B cell (primary cell): ENCODE measurements around the gene BTG2. TPM values are rescaled to one million over a fixed set of nuclear protein-coding genes. Genes with fewer than 3 reads are reported as not detected.
"Not testable (repeated sequence)": the region's sequence is repeated elsewhere in the genome, so short reads cannot be mapped to it uniquely, and the experiment has no call there.

Experiments
- ATAC-seq: fragments of 200-7000 bp; cut with Tn5 transposase; one replicate; pipeline ENCODE4 v1.10.0; 2021; ENCODE audit warnings: low read depth, mild to moderate bottlenecking, moderate number of reproducible peaks, moderate library complexity
- CTCF ChIA-PET: fragments of 350-600 bp; sonication (Branson Sonifier 250); formaldehyde crosslinking; loops from one replicate; lab custom pipeline; 2021; ENCODE audit warnings: antibody characterized with exemption, inconsistent platforms; lab: Charles Lee
- POLR2A ChIA-PET: fragments of 350-600 bp; sonication (Branson Sonifier 250); formaldehyde crosslinking; loops from one replicate; lab custom pipeline; 2021; ENCODE audit warnings: antibody characterized with exemption; lab: Charles Lee
- DNase-seq: peaks from one replicate; pipeline ENCODE4 v3.0.0; 2013
- H2AFZ ChIP-seq: 2 replicates; pipeline ENCODE4 v1.6.1; 2012; ENCODE audit warnings: mild to moderate bottlenecking, low read depth, low read length; ENCODE audit not compliant: insufficient read depth, poor library complexity, severe bottlenecking
- H3K27ac ChIP-seq, 2 donors: 1 replicate in 1 of 2; 2 replicates in 1 of 2; pipeline ENCODE4 v1.5.1; 2012 to 2013; ENCODE audit warnings: low read length in 2 of 2, mild to moderate bottlenecking in 2 of 2, moderate library complexity in 1 of 2
- H3K27me3 ChIP-seq, 4 experiments: fragments of 200-600 bp in 1 of 4; sonication (generic) in 1 of 4; replicated peaks in 1 of 4; 1 replicate in 2 of 4; 2 replicates in 2 of 4; pipeline versions ENCODE4 v1.6.1 to v1.7.0; 2013 to 2016; ENCODE audit warnings: low read length in 3 of 4, mild to moderate bottlenecking in 2 of 4, mixed read lengths in 1 of 4, moderate library complexity in 1 of 4; ENCODE audit not compliant: insufficient read depth in 4 of 4, control insufficient read depth in 3 of 4; ENCODE audit errors: control extremely low read depth in 1 of 4
- H3K36me3 ChIP-seq, 2 experiments: replicated peaks in 1 of 2; 1 replicate in 1 of 2; 2 replicates in 1 of 2; pipeline versions ENCODE4 v1.6.1 to v1.7.1; 2013; ENCODE audit warnings: low read length in 1 of 2; ENCODE audit not compliant: insufficient read depth in 2 of 2, control insufficient read depth in 1 of 2; ENCODE audit errors: control extremely low read depth in 1 of 2, extremely low read depth in 1 of 2
- H3K4me1 ChIP-seq, 2 donors: fragments of 200-600 bp in 1 of 2; sonication (generic) in 1 of 2; 1 replicate in 1 of 2; 2 replicates in 1 of 2; pipeline versions ENCODE4 v1.5.1 to v1.6.1; 2013 to 2017; ENCODE audit warnings: low read length in 2 of 2; ENCODE audit not compliant: control insufficient read depth in 2 of 2, insufficient read depth in 2 of 2
- H3K4me2 ChIP-seq: replicated peaks from 2 replicates; pipeline ENCODE3; 2012; ENCODE audit warnings: mild to moderate bottlenecking, low read depth, low read length; ENCODE audit not compliant: poor library complexity, severe bottlenecking
- H3K4me3 ChIP-seq, 5 experiments: fragments of 200-600 bp in 1 of 5; sonication (generic) in 1 of 5; 1 replicate in 3 of 5; 2 replicates in 2 of 5; pipeline versions ENCODE4 v1.5.1 to v1.7.0; 2011 to 2016; ENCODE audit warnings: low read length in 4 of 5, mild to moderate bottlenecking in 4 of 5, low read depth in 2 of 5, control low read depth in 1 of 5, moderate library complexity in 1 of 5; ENCODE audit not compliant: insufficient read depth in 1 of 5; ENCODE audit errors: control extremely low read depth in 1 of 5, extremely low read depth in 1 of 5
- H3K79me2 ChIP-seq: fragments of 200-600 bp; sonication (generic); one replicate; pipeline ENCODE4 v1.6.0; 2016; ENCODE audit warnings: low read length; ENCODE audit not compliant: control insufficient read depth, insufficient read depth
- H3K9ac ChIP-seq: fragments of 200-600 bp; sonication (generic); 2 replicates; pipeline ENCODE4 v1.6.1; 2017; ENCODE audit warnings: mild to moderate bottlenecking, low read length, moderate library complexity
- H3K9me3 ChIP-seq, 3 donors: one replicate each; pipeline versions ENCODE4 v1.6.1 to v1.7.1; 2013; ENCODE audit warnings: low read length in 2 of 3; ENCODE audit not compliant: control insufficient read depth in 2 of 3, insufficient read depth in 1 of 3; ENCODE audit errors: control extremely low read depth in 1 of 3
- H4K20me1 ChIP-seq: 2 replicates; pipeline ENCODE4 v1.6.0; 2012; ENCODE audit warnings: mild to moderate bottlenecking, low read length; ENCODE audit not compliant: insufficient read depth, control insufficient read depth, poor library complexity, severe bottlenecking
- H3K27ac Mint-ChIP-seq: one replicate; pipeline ENCODE4 v1.8.0; 2021; ENCODE audit warnings: mixed read lengths
- H3K27me3 Mint-ChIP-seq: one replicate; pipeline ENCODE4 v1.8.0; 2021; ENCODE audit warnings: mixed read lengths
- H3K4me1 Mint-ChIP-seq: one replicate; pipeline ENCODE4 v1.8.0; 2021; ENCODE audit warnings: mixed read lengths
- H3K4me3 Mint-ChIP-seq: one replicate; pipeline ENCODE4 v1.8.0; 2021; ENCODE audit warnings: mixed read lengths
- H3K9me3 Mint-ChIP-seq: one replicate; pipeline ENCODE4 v1.8.0; 2022; ENCODE audit warnings: mixed read lengths; ENCODE audit not compliant: insufficient read depth
- CTCF ChIP-seq: fragments of 200-600 bp; IDR thresholded peaks from one replicate; pipeline ENCODE4 v1.8.0; 2022; ENCODE audit warnings: antibody characterized with exemption, mild to moderate bottlenecking
- EZH2 ChIP-seq: IDR thresholded peaks from 2 replicates; pipeline ENCODE4 v1.6.1; 2012; ENCODE audit warnings: borderline replicate concordance, low read depth, mild to moderate bottlenecking, moderate library complexity, low read length; ENCODE audit not compliant: insufficient read depth, poor library complexity, severe bottlenecking
- WGBS: methylation state at CpG from one replicate; pipeline ENCODE4 v1.1.5; 2013; ENCODE audit warnings: missing lambda C conversion rate; ENCODE audit not compliant: insufficient coverage; 5-methylcytosine and 5-hydroxymethylcytosine counted together
- intact Hi-C: fragments of 100-400 bp; cut with micrococcal nuclease; formaldehyde crosslinking; loops from one replicate; pipeline ENCODE4 v1.10.0; 2022
- polyA minus RNA-seq: library from RNA; depleted of rRNA, polyadenylated mRNA; stranded (reverse); fragments of >200 nt; gene quantifications from 2 replicates; pipeline ENCODE4 v1.2.3, GENCODE V29; 2012
- polyA plus RNA-seq: library from polyadenylated mRNA; depleted of rRNA; stranded (reverse); fragments of >200 nt; gene quantifications from 2 replicates; pipeline ENCODE4 v1.2.3, GENCODE V29; 2012
- total RNA-seq, 2 donors: library from RNA; stranded (reverse); fragments of 120-200 nt in 1 of 2; gene quantifications; 1 replicate in 1 of 2; 2 replicates in 1 of 2; pipeline versions ENCODE4 v1.2.3 to v1.2.4, GENCODE V29; 2013 to 2022

Gene BTG2, protein sequence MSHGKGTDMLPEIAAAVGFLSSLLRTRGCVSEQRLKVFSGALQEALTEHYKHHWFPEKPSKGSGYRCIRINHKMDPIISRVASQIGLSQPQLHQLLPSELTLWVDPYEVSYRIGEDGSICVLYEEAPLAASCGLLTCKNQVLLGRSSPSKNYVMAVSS
- total RNA-seq: 505 and 508 TPM in 2 replicates
- total RNA-seq (2013): 246 TPM
- polyA plus RNA-seq: 300 and 778 TPM in 2 replicates
- polyA minus RNA-seq: 991 and 1,089 TPM in 2 replicates

GRCh38 chr1:203304919-203305808 is at the start of gene BTG2:
Gene BTG2 (plus strand): TSS chr1:203305519. CDS start chr1:203305607, 88 bp downstream.
- CTCF ChIA-PET: interaction anchor here (4.3 to 14.6 kb wide), 5 partner anchors 11 to 37 kb away, joined by 28 to 441 read pairs (median 361); no protein-coding TSS in a partner anchor
- POLR2A ChIA-PET: interaction anchor here (0.5 to 9.6 kb wide), 7 partner anchors 8 to 448 kb away, joined by 7 to 687 read pairs (median 122); no protein-coding TSS in a partner anchor
- no peaks in the 10 kb centered on the region for H3K9me3 ChIP-seq
- Mint-ChIP-seq H3K9me3 (no peaks in the 10 kb centered on the region), H3K4me1 (peaks cover 70% of the 10 kb centered on the region), H3K27ac (peak within 1 kb of the TSS; percentile 99), H3K27me3 (no peaks in the 10 kb centered on the region), H3K4me3 (peak within 1 kb of the TSS; percentile 99)
- no peaks in the 10 kb centered on the region for H3K27me3 ChIP-seq
- peaks cover 7 to 42% of the 10 kb centered on the region in 2 experiments for H3K36me3 ChIP-seq
- DNase-seq (peak; percentile 96), ATAC-seq (peak; percentile 80)
- H3K27ac ChIP-seq: peak within 1 kb of the TSS; percentile 100
- H3K4me1 ChIP-seq: peaks cover 65 to 78% of the 10 kb centered on the region in 2 donors
- H2AFZ ChIP-seq: peak within 1 kb of the TSS; percentile 5
- WGBS: 3% methylated on average over 78 of the region's 79 CpGs
- peaks cover 72% of the 10 kb centered on the region for H3K79me2 ChIP-seq
- H3K4me2 ChIP-seq: peak within 1 kb of the TSS; percentile 89
- intact Hi-C loops: loop anchor here (1.0 kb wide), 6 partner anchors 9 to 33 kb away; no protein-coding TSS in a partner anchor
- no peak for TF ChIP-seq CTCF
- TF ChIP-seq EZH2: no peak
- peak within 1 kb of the TSS; percentile 96 to 99 (median 99) for H3K4me3 ChIP-seq
- H4K20me1 ChIP-seq: peaks cover 48% of the 10 kb centered on the region
- H3K9ac ChIP-seq: peak within 1 kb of the TSS; percentile 99

- H3K4me3 ChIP-seq, POLR2A ChIA-PET, H3K4me2 ChIP-seq, H3K4me3 Mint-ChIP-seq, H3K36me3 ChIP-seq, H3K27ac Mint-ChIP-seq, ATAC-seq, H3K9me3 Mint-ChIP-seq, H3K27me3 ChIP-seq, H3K9ac ChIP-seq, intact Hi-C loops, H3K4me1 ChIP-seq, H3K4me1 Mint-ChIP-seq, H4K20me1 ChIP-seq, H3K79me2 ChIP-seq, H3K27ac ChIP-seq, DNase-seq, H3K9me3 ChIP-seq, H2AFZ ChIP-seq: not testable (repeated sequence)
- 95% methylated on average over 9 of the region's 9 CpGs for WGBS
- CTCF ChIA-PET: interaction anchor here (0.9 kb wide), 1 partner anchor 84 kb away, joined by 5 read pairs; no protein-coding TSS in a partner anchor
- H3K27me3 Mint-ChIP-seq: peaks cover 24% of the 10 kb centered on the region
Measured at GRCh38 chr1:203256636-203257035, 48.7 kb upstream of the BTG2 start.
